K562 (cell line): Measurements from ENCODE around the gene PACS1. TPM values are rescaled to one million over a fixed set of nuclear protein-coding genes. Genes with fewer than 3 reads are reported as not detected.

Experiments
- BRD4 ChIP-seq: fragments of 200-600 bp; sonication (generic); IDR thresholded peaks from 2 replicates; pipeline ENCODE4 v1.6.1; 2017; ENCODE audit warnings: inconsistent platforms
- CBX1 ChIP-seq: sonication (generic); IDR thresholded peaks from 2 replicates; pipeline ENCODE4 v1.6.1; 2016; ENCODE audit warnings: antibody characterized with exemption, low read depth, mild to moderate bottlenecking
- EP300 ChIP-seq: IDR thresholded peaks from 2 replicates; pipeline ENCODE4 v1.6.1; 2012; ENCODE audit warnings: low read length, improper control_type of control experiment
- HDAC2 ChIP-seq: fragments of 450-650 bp; IDR thresholded peaks from 2 replicates; pipeline ENCODE4 v1.6.1; 2016; ENCODE audit warnings: mild to moderate bottlenecking
- HLTF ChIP-seq: fragments of 450-650 bp; IDR thresholded peaks from 2 replicates; pipeline ENCODE4 v1.6.1; 2016
- KLF16 ChIP-seq: IDR thresholded peaks from 2 replicates; pipeline ENCODE4 v1.6.1; 2016; ENCODE audit warnings: antibody characterized with exemption
- MBD2 ChIP-seq: sonication (generic); IDR thresholded peaks from 2 replicates; pipeline ENCODE4 v1.6.1; 2016; ENCODE audit warnings: low read depth, borderline replicate concordance
- NCOA4 ChIP-seq: fragments of 450-650 bp; IDR thresholded peaks from 2 replicates; pipeline ENCODE4 v1.6.1; 2018; ENCODE audit warnings: mild to moderate bottlenecking; ENCODE audit not compliant: partially characterized antibody
- PML ChIP-seq: IDR thresholded peaks from 2 replicates; pipeline ENCODE4 v1.6.1; 2012; ENCODE audit warnings: low read length, inconsistent platforms
- POLR2H ChIP-seq: IDR thresholded peaks from 2 replicates; pipeline ENCODE4 v1.6.1; 2016; ENCODE audit warnings: missing genetic modification characterization, low read depth, mild to moderate bottlenecking, control low read depth, missing compliant biosample characterization, moderate library complexity
- SIN3B ChIP-seq: fragments of 450-650 bp; IDR thresholded peaks from 2 replicates; pipeline ENCODE4 v1.6.1; 2017; ENCODE audit warnings: low read depth, mild to moderate bottlenecking, moderate library complexity
- SP2 ChIP-seq: IDR thresholded peaks from 2 replicates; pipeline ENCODE4 v1.6.1; 2011; ENCODE audit warnings: mild to moderate bottlenecking, low read depth, low read length, moderate library complexity; ENCODE audit not compliant: poor library complexity, severe bottlenecking; ENCODE audit errors: extremely low read depth
- TAF1 ChIP-seq: IDR thresholded peaks from 2 replicates; pipeline ENCODE4 v1.6.1; 2011; ENCODE audit warnings: mild to moderate bottlenecking, low read length, moderate library complexity; ENCODE audit not compliant: insufficient read depth, control insufficient read depth, severe bottlenecking; ENCODE audit errors: extremely low read depth
- TAF9B ChIP-seq: fragments of 450-650 bp; IDR thresholded peaks from 2 replicates; pipeline ENCODE4 v1.6.1; 2018; ENCODE audit warnings: mild to moderate bottlenecking; ENCODE audit not compliant: partially characterized antibody
- TCF3 ChIP-seq: sonication (generic); formaldehyde crosslinking; IDR thresholded peaks from 2 replicates; pipeline ENCODE4 v1.4.0; 2020; ENCODE audit warnings: mild to moderate bottlenecking, missing genetic modification reagents
- YY1 ChIP-seq, 3 experiments: IDR thresholded peaks; 2 replicates each; pipeline ENCODE4 v1.6.1; 2011; ENCODE audit warnings: low read length in 2 of 3, mild to moderate bottlenecking in 2 of 3, moderate library complexity in 2 of 3, borderline replicate concordance in 1 of 3, control low read depth in 1 of 3, low read depth in 1 of 3; ENCODE audit not compliant: insufficient read depth in 3 of 3, insufficient replicate concordance in 2 of 3, control insufficient read depth in 1 of 3, insufficient read length in 1 of 3; ENCODE audit errors: extremely low read depth in 1 of 3
- ZKSCAN1 ChIP-seq: fragments of 150-350 bp; IDR thresholded peaks from 2 replicates; pipeline ENCODE4 v1.6.1; 2016; ENCODE audit warnings: low read depth, low read length
- ZKSCAN3 ChIP-seq: fragments of 250-450 bp; sonication (Bioruptor Pico); IDR thresholded peaks from 2 replicates; pipeline ENCODE4 v1.4.0; 2020
- ZKSCAN8 ChIP-seq: fragments of 200-800 bp; sonication (Bioruptor generic); IDR thresholded peaks from 2 replicates; pipeline ENCODE4 v1.6.1; 2016; ENCODE audit warnings: missing genetic modification characterization, missing compliant biosample characterization
- polyA plus RNA-seq, 8 experiments: library from polyadenylated mRNA; depleted of rRNA in 4 of 8; stranded (reverse) in 5 of 8; unstranded in 3 of 8; fragments of >200 nt; fragmentation: Nextera tagmentation in 2 of 8; fragmentation: Illumina TruSeq in 1 of 8; extraction: Ambion mirVana in 2 of 8; extraction: Trizol in 1 of 8; gene quantifications; 2 replicates each; pipeline versions ENCODE4 v1.2.1 to v1.2.3, GENCODE V29; 2011 to 2014; ENCODE audit warnings: inconsistent platforms in 1 of 8, missing spikeins in 1 of 8
- total RNA-seq, 7 experiments: library from RNA; depleted of rRNA in 6 of 7; stranded (reverse); fragments of >200 nt in 6 of 7; fragmentation: Illumina TruSeq in 2 of 7; extraction: Trizol in 2 of 7; gene quantifications; 2 replicates each; pipeline versions ENCODE4 v1.2.1 to v1.2.3, GENCODE V29; 2011 to 2021; ENCODE audit warnings: low replicate concordance in 1 of 7
- TF ChIP-seq, protein P1 (sequence below): fragments of 150-350 bp; IDR thresholded peaks from 2 replicates; pipeline ENCODE4 v1.6.1; 2014; ENCODE audit warnings: low read depth, mild to moderate bottlenecking, low read length, borderline replicate concordance
- TF ChIP-seq, protein P2 (sequence below), 2 experiments: fragments of 450-650 bp; IDR thresholded peaks; 2 replicates each; pipeline ENCODE4 v1.6.1; 2016

PACS1 gene
- total and polyA plus RNA-seq, 9 of the 15 experiments (the other 6 are each of a cell fraction or from before 2014, with no cell fraction given): 0.34 to 28.1 (median 8.5) TPM

DNA sequence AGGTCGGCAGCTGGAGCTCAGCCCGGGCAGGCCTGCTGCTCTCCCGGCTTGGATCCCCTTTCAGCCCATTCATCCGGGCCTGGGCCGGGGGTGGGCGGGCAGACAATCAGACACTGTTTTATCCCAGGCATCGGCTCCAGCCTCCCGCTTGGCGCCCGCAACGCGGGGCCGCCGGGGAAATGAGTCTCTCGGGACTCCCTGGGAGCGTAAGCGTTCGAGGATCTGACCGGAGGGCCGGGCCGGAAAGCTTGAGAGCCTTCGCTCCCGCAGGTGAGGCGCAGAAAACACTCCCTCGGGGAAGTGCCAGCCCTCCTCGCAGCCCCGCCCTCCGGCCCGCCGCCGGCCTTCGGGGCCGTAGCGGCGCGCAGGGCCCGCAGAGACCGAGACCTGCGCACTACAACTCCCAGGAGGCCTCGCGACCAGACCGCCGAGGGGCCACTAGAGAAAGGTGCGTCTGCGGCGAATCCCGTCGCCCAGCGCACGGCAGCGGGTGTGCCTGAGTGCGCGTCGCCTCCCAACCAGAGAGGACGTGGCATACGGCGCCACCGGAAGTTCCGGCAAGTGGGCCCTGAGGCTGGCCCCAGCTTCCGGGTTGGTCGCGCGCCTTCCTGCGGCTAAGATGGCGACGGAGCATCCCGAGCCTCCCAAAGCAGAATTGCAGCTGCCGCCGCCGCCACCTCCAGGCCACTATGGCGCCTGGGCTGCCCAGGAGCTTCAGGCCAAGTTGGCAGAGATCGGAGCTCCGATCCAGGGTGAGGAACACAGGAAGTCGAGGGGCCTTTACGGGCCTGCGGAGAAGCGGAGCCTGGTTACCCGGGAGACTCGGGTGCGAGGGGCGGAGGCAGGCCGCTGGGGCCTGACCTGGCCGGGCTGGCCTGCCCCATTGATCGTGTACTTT lies 18.1 kb upstream of the PACS1 start, which contains the start of gene SF3B2 (continued):
- TF ChIP-seq TAF1 (peak; percentile 91), YY1 (IDR thresholded peaks at IDR 0.05; ENCODE audit: borderline replicate concordance in 1 of 3, control insufficient read depth in 1 of 3, extremely low read depth in 1 of 3, insufficient read depth in 3 of 3, insufficient read length in 1 of 3, insufficient replicate concordance in 2 of 3, low read depth in 1 of 3, low read length in 2 of 3) (peak; percentile 78 to 95 (median 92)), CBX1 (0 out of 2 replicates have a peak, but pooled peaks have one; percentile 25), ZKSCAN3 (CRISPR knock-in tag) (no peak), TCF3 (CRISPR knock-in tag) (0 out of 2 replicates have a peak, but pooled peaks have one; percentile 40), KLF16 (no peak), TAF9B (peak; percentile 93), HDAC2 (peak; percentile 47; the same call in 1 of the 2 replicates), PML (0 out of 2 replicates have a peak, but pooled peaks have one; percentile 76), ZKSCAN8 (CRISPR knock-in tag) (no peak), EP300 (0 out of 2 replicates have a peak, but pooled peaks have one; percentile 13), SIN3B (peak; percentile 94), MBD2 (peak; percentile 63; the same call in 1 of the 2 replicates), BRD4 (peak; percentile 69; the same call in 1 of the 2 replicates), ZKSCAN1 (peak; percentile 70), NCOA4 (no peak), HLTF (no peak), SP2 (peak; percentile 15), POLR2H (tag) (peak; percentile 73)
- TF ChIP-seq, protein P1, sequence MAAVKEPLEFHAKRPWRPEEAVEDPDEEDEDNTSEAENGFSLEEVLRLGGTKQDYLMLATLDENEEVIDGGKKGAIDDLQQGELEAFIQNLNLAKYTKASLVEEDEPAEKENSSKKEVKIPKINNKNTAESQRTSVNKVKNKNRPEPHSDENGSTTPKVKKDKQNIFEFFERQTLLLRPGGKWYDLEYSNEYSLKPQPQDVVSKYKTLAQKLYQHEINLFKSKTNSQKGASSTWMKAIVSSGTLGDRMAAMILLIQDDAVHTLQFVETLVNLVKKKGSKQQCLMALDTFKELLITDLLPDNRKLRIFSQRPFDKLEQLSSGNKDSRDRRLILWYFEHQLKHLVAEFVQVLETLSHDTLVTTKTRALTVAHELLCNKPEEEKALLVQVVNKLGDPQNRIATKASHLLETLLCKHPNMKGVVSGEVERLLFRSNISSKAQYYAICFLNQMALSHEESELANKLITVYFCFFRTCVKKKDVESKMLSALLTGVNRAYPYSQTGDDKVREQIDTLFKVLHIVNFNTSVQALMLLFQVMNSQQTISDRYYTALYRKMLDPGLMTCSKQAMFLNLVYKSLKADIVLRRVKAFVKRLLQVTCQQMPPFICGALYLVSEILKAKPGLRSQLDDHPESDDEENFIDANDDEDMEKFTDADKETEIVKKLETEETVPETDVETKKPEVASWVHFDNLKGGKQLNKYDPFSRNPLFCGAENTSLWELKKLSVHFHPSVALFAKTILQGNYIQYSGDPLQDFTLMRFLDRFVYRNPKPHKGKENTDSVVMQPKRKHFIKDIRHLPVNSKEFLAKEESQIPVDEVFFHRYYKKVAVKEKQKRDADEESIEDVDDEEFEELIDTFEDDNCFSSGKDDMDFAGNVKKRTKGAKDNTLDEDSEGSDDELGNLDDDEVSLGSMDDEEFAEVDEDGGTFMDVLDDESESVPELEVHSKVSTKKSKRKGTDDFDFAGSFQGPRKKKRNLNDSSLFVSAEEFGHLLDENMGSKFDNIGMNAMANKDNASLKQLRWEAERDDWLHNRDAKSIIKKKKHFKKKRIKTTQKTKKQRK: no peak
- TF ChIP-seq, protein P2, sequence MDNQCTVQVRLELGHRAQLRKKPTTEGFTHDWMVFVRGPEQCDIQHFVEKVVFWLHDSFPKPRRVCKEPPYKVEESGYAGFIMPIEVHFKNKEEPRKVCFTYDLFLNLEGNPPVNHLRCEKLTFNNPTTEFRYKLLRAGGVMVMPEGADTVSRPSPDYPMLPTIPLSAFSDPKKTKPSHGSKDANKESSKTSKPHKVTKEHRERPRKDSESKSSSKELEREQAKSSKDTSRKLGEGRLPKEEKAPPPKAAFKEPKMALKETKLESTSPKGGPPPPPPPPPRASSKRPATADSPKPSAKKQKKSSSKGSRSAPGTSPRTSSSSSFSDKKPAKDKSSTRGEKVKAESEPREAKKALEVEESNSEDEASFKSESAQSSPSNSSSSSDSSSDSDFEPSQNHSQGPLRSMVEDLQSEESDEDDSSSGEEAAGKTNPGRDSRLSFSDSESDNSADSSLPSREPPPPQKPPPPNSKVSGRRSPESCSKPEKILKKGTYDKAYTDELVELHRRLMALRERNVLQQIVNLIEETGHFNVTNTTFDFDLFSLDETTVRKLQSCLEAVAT (IDR thresholded peaks at IDR 0.05): peak in 1 of 2 experiments; percentile 55; a peak in 1 of 4 replicates
